CD14-positive monocyte (primary cell): Measurements from ENCODE around the gene NME7. TPM values are rescaled to one million over a fixed set of nuclear protein-coding genes. Genes with fewer than 3 reads are reported as not detected.
A peak's percentile ranks its signal among the peaks of the same experiment; 100 is the strongest.

Experiments used
- DNase-seq, 3 donors: peaks; one replicate each; pipeline ENCODE4 v3.0.0-alpha.2; 2011 to 2022
- H2AFZ ChIP-seq: 2 replicates; pipeline ENCODE4 v1.6.0; 2012; ENCODE audit warnings: mild to moderate bottlenecking, low read depth, low read length, inconsistent platforms; ENCODE audit not compliant: insufficient read depth, poor library complexity, severe bottlenecking
- H3K27ac ChIP-seq, 2 donors: 1 replicate in 1 of 2; 2 replicates in 1 of 2; pipeline ENCODE4 v1.5.1; 2012 to 2013; ENCODE audit warnings: low read length in 2 of 2, control low read depth in 1 of 2, inconsistent platforms in 1 of 2, low read depth in 1 of 2, mild to moderate bottlenecking in 1 of 2
- H3K27me3 ChIP-seq, 2 donors: one replicate each; pipeline versions ENCODE4 v1.6.0 to v1.6.1; 2011 to 2013; ENCODE audit warnings: low read length in 2 of 2; ENCODE audit not compliant: control insufficient read depth in 2 of 2, insufficient read depth in 2 of 2
- H3K36me3 ChIP-seq, 2 donors: replicated peaks in 1 of 2; 1 replicate in 1 of 2; 2 replicates in 1 of 2; pipeline versions ENCODE4 v1.5.1 to v1.6.1; 2012 to 2013; ENCODE audit warnings: low read length in 2 of 2, control low read depth in 1 of 2, inconsistent platforms in 1 of 2, mild to moderate bottlenecking in 1 of 2; ENCODE audit not compliant: insufficient read depth in 2 of 2, control insufficient read depth in 1 of 2
- H3K4me1 ChIP-seq, 2 donors: 1 replicate in 1 of 2; 2 replicates in 1 of 2; pipeline versions ENCODE4 v1.5.1 to v1.6.1; 2012 to 2013; ENCODE audit warnings: low read length in 2 of 2, control low read depth in 1 of 2, inconsistent platforms in 1 of 2, mild to moderate bottlenecking in 1 of 2, moderate library complexity in 1 of 2; ENCODE audit not compliant: insufficient read depth in 2 of 2, control insufficient read depth in 1 of 2
- H3K4me2 ChIP-seq: replicated peaks from 2 replicates; pipeline ENCODE3; 2012; ENCODE audit warnings: low read length, moderate library complexity, mild to moderate bottlenecking; ENCODE audit not compliant: poor library complexity, severe bottlenecking; ENCODE audit errors: extremely low read depth
- H3K4me3 ChIP-seq, 3 experiments: fragments of 200-600 bp in 1 of 3; sonication (generic) in 1 of 3; replicated peaks in 1 of 3; 1 replicate in 2 of 3; 2 replicates in 1 of 3; pipeline ENCODE4 v1.5.1; 2011 to 2013; ENCODE audit warnings: low read length in 3 of 3, mild to moderate bottlenecking in 3 of 3, control low read depth in 2 of 3, low read depth in 2 of 3, inconsistent platforms in 1 of 3, moderate library complexity in 1 of 3
- H3K79me2 ChIP-seq: 2 replicates; pipeline ENCODE4 v1.6.0; 2012; ENCODE audit warnings: mild to moderate bottlenecking, control low read depth, inconsistent platforms, low read length, moderate library complexity; ENCODE audit not compliant: insufficient read depth
- H3K9ac ChIP-seq: 2 replicates; pipeline ENCODE4 v1.6.0; 2017; ENCODE audit warnings: low read length, mild to moderate bottlenecking; ENCODE audit not compliant: insufficient read depth, poor library complexity, severe bottlenecking
- H3K9me3 ChIP-seq, 2 donors: replicated peaks in 1 of 2; 1 replicate in 1 of 2; 2 replicates in 1 of 2; pipeline versions ENCODE4 v1.5.1 to v1.6.1; 2012 to 2013; ENCODE audit warnings: low read length in 2 of 2, control low read depth in 1 of 2; ENCODE audit not compliant: control insufficient read depth in 1 of 2, insufficient read depth in 1 of 2
- H4K20me1 ChIP-seq: 2 replicates; pipeline ENCODE4 v1.6.0; 2012; ENCODE audit warnings: mild to moderate bottlenecking, low read length, control low read depth, moderate library complexity; ENCODE audit not compliant: insufficient read depth
- H3K27ac Mint-ChIP-seq, 7 donors: one replicate each; pipeline ENCODE4 v1.8.0; 2020; ENCODE audit warnings: mild to moderate bottlenecking in 7 of 7, mixed read lengths in 7 of 7, moderate library complexity in 6 of 7, inconsistent platforms in 2 of 7
- H3K27me3 Mint-ChIP-seq, 3 donors: one replicate each; pipeline ENCODE4 v1.8.0; 2021 to 2022; ENCODE audit warnings: low read depth in 3 of 3, mild to moderate bottlenecking in 3 of 3, mixed read lengths in 3 of 3, moderate library complexity in 3 of 3, inconsistent platforms in 1 of 3
- H3K36me3 Mint-ChIP-seq, 2 donors: one replicate each; pipeline ENCODE4 v1.8.0; 2020; ENCODE audit warnings: mixed read lengths in 2 of 2, inconsistent platforms in 1 of 2, mild to moderate bottlenecking in 1 of 2
- H3K4me1 Mint-ChIP-seq: one replicate; pipeline ENCODE4 v1.8.0; 2020; ENCODE audit warnings: mild to moderate bottlenecking, mixed read lengths
- H3K4me3 Mint-ChIP-seq, 2 donors: one replicate each; pipeline ENCODE4 v1.8.0; 2020; ENCODE audit warnings: mild to moderate bottlenecking in 2 of 2, mixed read lengths in 2 of 2, moderate library complexity in 1 of 2
- H3K9me3 Mint-ChIP-seq, 7 donors: one replicate each; pipeline ENCODE4 v1.8.0; 2020 to 2022; ENCODE audit warnings: mixed read lengths in 7 of 7, mild to moderate bottlenecking in 6 of 7, moderate library complexity in 6 of 7, inconsistent platforms in 2 of 7
- WGBS: methylation state at CpG from one replicate; pipeline ENCODE4 v1.1.5; 2013; ENCODE audit warnings: missing lambda C conversion rate; ENCODE audit not compliant: insufficient coverage; 5-methylcytosine and 5-hydroxymethylcytosine counted together
- intact Hi-C, 2 donors: fragments of 100-400 bp; cut with micrococcal nuclease; formaldehyde crosslinking; loops; one replicate each; pipeline versions ENCODE4 v1.15.0 to v1.15.1; 2023
- polyA plus RNA-seq, 3 donors: library from polyadenylated mRNA; depleted of rRNA in 1 of 3; unstranded in 2 of 3; stranded (reverse) in 1 of 3; fragments of 300-500 nt in 2 of 3; fragments of >200 nt in 1 of 3; fragmentation: Illumina TruSeq in 2 of 3; gene quantifications; 1 replicate in 2 of 3; 2 replicates in 1 of 3; pipeline ENCODE4 v1.2.3, GENCODE V29; 2012 to 2021
- TF ChIP-seq, protein P1 (sequence below): fragments of 200-600 bp; IDR thresholded peaks from one replicate; pipeline ENCODE4 v1.8.0; 2022; ENCODE audit warnings: antibody characterized with exemption, mild to moderate bottlenecking

Gene NME7
- polyA plus RNA-seq, 3 donors = 3.5 to 8.0 (median 6.0) TPM

DNA sequence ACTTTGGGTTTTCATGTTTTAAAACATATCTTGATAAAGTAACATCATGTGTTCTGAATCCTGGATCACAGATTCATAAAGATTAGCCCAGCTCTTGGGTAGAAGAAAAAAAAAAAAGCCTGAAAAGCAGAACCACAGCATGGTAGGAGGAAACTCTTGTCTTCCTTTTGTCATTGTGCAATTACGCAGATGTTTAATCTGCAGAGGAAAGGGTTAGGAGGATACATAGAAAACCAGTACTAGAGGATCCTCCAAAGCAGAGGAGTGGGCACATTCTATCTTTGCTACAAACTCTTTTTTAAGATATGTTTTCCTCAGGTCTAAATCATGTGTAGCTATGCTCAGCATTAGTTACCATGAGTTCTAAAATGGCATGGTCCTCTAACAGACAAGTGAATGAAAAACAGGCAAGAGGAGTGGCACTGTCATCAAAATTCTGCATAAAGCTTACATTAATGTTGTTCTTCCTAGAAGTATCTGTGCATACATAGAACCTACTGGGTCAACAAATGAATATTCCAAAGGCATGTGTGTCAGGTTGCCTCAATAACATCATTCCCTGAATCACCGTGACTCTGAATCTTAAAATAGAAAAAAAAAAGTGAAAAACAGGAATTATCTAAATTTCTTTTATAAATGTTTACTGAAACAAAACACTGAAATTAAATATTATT is 107.0 kb downstream of the NME7 start:
- Histone ChIP-seq H3K27ac (peak overlapping the region in 1 of 2 donors; percentile 51), H3K79me2 (no peaks in the 10 kb centered on the region), H2AFZ (no peak overlapping the region), H4K20me1 (no peaks in the 10 kb centered on the region), H3K27me3 (no peaks in the 10 kb centered on the region), H3K9ac (no peak overlapping the region), H3K4me2 (peak overlapping the region; percentile 53), H3K4me3 (peak overlapping the region in 1 of 3 experiments; percentile 36), H3K9me3 (peaks cover 4 to 19% of the 10 kb centered on the region in 2 donors), H3K36me3 (no peaks in the 10 kb centered on the region), H3K4me1 (peaks cover 9 to 17% of the 10 kb centered on the region in 2 donors)
- peaks cover 0 to 43% (median 18%) of the 10 kb centered on the region in 7 donors for H3K9me3 Mint-ChIP-seq
- TF ChIP-seq, protein P1, sequence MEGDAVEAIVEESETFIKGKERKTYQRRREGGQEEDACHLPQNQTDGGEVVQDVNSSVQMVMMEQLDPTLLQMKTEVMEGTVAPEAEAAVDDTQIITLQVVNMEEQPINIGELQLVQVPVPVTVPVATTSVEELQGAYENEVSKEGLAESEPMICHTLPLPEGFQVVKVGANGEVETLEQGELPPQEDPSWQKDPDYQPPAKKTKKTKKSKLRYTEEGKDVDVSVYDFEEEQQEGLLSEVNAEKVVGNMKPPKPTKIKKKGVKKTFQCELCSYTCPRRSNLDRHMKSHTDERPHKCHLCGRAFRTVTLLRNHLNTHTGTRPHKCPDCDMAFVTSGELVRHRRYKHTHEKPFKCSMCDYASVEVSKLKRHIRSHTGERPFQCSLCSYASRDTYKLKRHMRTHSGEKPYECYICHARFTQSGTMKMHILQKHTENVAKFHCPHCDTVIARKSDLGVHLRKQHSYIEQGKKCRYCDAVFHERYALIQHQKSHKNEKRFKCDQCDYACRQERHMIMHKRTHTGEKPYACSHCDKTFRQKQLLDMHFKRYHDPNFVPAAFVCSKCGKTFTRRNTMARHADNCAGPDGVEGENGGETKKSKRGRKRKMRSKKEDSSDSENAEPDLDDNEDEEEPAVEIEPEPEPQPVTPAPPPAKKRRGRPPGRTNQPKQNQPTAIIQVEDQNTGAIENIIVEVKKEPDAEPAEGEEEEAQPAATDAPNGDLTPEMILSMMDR = no peak
- intact Hi-C loops = no loop called here
- H3K36me3 Mint-ChIP-seq = peaks cover 0 to 12% of the 10 kb centered on the region in 2 donors
- peak; percentile 12 to 60 (median 52) for DNase-seq
- H3K27ac Mint-ChIP-seq = peak overlapping the region in 6 of 7 donors; percentile 40 to 89 (median 84)
- WGBS = no CpG with 5 or more reads among the region's 2 CpGs
- H3K4me3 Mint-ChIP-seq = peak overlapping the region in 1 of 2 donors; percentile 48
- H3K27me3 Mint-ChIP-seq = peaks cover 0 to 4% (median 0%) of the 10 kb centered on the region in 3 donors
- H3K4me1 Mint-ChIP-seq = no peaks in the 10 kb centered on the region

DNA sequence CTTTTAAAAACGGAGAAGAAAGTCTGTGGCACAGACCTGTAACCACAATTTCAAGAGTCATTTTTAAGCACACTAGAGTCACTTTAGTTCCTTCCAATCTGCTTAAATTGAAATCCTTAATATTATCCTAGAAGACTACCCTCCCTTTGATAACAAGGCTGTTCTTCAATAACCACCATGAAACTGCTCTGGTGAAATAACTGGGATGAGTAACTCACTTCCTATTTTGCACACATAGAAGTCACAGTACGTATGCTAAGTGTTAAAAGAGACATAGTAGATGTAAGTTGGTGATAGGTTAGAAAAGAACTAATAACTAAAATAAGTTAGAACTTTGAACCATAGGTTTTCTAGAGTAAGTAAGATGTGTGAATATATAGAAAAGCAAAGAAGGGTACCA is 107.8 kb downstream of the NME7 start:
- TF ChIP-seq, protein P1 = no peak
- intact Hi-C loops = no loop called here
- Histone ChIP-seq H3K4me3 (peak overlapping the region in 1 of 3 experiments; percentile 36), H3K4me2 (peak overlapping the region; percentile 53), H3K27ac (peak overlapping the region in 1 of 2 donors; percentile 51), H3K4me1 (peaks cover 9 to 17% of the 10 kb centered on the region in 2 donors), H3K79me2 (no peaks in the 10 kb centered on the region), H3K9me3 (peaks cover 4 to 19% of the 10 kb centered on the region in 2 donors), H2AFZ (no peak overlapping the region), H3K9ac (no peak overlapping the region), H3K36me3 (no peaks in the 10 kb centered on the region), H3K27me3 (no peaks in the 10 kb centered on the region), H4K20me1 (no peaks in the 10 kb centered on the region)
- DNase-seq = peak; percentile 19 to 66 (median 64)
- Mint-ChIP-seq H3K27me3 (peaks cover 0 to 4% (median 0%) of the 10 kb centered on the region in 3 donors), H3K9me3 (peaks cover 0 to 41% (median 18%) of the 10 kb centered on the region in 7 donors), H3K4me3 (peak overlapping the region in 1 of 2 donors; percentile 48), H3K4me1 (no peaks in the 10 kb centered on the region), H3K27ac (peak overlapping the region in 4 of 7 donors; percentile 43 to 89 (median 84)), H3K36me3 (peaks cover 0 to 12% of the 10 kb centered on the region in 2 donors)
- WGBS = no CpG with 5 or more reads among the region's 2 CpGs
